ENCODE measurements around the gene EEA1.
A peak's percentile ranks its signal among the peaks of the same experiment; 100 is the strongest.
"Not testable (repeated sequence)": the region's sequence is repeated elsewhere in the genome, so short reads cannot be mapped to it uniquely, and the experiment has no call there.

EEA1 gene
- total RNA-seq, result 49.8 to 56.0 reads per million in 2 donors

DNA sequence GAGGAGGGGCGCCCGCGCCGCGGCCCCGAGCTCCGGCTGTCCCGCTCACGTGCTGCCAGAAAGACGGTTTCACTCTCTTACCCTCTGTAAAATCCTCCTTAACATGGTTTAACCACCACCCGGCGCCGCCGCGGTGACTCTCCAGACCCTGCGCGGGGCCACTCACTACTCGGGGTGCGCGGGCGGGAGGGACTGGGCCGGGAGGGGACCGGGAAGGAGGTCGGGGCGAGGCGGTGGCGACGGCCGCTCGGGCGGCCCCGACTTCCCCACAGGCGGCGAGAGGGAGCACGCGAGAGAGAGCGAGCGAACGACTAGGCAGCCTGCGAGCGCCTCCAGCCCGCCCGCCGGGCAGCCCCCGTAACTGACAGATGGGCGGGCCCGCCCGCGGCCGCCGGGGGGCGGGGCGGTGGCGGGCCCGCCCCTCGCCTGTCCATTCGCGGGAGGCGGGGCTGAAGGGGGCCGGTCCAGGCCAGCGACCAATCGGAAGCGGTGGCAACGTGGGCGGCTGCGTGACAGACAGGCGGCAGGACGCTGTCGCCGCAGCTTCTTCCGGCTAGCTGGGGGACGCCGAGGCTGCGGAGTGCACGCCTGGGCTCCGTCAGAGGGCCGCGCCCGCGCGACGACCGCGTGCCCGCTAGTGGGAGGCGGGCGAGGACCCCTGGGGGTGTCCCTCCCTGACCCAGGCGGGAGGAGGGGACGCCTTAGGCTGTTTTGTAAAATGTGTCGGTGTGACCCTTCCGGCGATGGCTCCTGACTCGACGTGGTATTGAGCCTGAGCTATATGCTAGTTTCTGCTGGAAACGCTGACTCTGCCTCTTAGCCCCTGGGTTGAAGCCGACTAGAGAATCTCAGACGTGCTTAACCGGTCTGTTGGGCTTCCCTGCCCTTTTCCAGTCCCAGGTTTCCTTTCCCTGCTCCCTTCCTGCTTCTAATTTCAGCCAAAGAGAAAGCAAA, at the start of gene EEA1:
Gene EEA1, minus strand, starts transcription at position 334 of the 954 bp plus-strand sequence. Its CDS starts 229 bp downstream, at position 105.
- DNase-seq, result peak; percentile 95

DNA sequence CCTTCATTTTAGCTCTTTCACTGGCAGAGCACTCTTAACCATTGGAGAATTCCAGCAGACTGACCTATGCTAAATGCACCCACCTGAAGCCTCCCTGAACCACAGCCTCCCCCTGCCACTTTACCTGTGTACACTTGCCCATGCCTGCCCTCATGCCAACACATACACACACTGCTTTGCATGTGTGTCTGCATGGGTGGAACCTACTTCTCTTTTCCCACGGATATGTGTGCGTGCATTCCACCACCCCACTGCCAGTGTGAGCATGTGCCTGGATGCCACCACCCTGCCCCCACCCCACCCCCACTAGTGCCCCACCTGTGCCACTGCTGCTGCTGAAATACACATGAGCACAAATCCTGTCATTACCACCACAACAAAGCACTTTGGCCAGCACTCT, 49.5 kb upstream of the EEA1 start:
- DNase-seq, result no peak

DNA sequence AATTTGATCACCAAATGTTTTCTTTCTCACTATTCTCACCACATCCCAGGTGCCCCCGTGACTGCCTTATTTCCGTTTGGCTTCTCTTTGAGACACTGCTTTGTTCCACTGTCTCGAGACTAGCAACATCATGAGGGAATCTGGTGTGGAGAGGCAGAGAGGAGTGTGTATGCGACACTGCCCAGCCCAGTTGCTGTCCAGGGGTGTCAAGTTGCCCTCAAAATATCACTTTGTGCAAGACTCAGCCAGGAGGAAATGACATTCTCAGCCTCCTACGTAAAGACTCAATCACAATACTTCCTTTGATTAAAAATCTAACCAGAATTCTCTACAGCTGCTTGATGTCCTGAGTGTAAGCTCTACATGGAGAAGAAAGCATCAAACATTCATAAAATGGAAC, 48.2 kb upstream of the EEA1 start:
- no peak for DNase-seq

DNA sequence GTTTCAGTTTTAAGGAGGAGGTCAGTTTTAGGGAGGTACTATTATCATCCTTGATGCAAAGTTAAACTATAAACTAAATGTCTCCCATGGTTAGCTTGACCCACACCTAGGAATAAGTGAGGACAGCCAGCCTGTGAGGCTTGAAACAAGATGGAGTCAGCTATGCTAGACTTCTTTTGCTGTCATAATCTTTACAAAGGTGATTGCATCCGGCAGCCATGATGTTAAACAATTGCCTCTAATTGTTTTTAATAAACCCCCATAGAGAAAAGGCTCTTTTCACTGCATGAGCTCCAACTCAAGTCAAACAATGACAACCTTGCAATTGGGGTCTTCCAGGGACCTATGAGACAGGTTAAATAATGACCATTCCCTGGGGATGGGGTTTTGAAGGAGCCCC, 45.7 kb upstream of the EEA1 start:
- DNase-seq, result no peak

DNA sequence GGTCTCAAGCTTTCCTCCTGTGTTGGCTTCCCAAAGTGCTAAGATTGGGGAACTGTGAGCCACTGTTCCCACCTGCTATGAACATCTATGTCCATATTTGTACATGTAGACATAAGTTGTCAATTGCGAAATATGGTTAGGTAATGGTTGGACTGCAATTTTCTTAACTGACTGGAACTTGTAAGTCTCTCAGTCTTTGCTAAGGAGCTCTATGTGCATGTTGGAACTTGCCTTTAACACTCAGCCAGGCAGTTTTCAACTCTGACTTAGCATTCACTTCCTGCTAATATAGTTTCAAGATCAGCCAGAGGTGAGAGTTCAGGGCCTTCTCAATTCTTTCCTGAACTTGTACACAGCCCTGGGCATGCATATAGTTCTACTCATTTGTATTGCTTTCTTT, 44.5 kb upstream of the EEA1 start:
- DNase-seq, result no peak

DNA sequence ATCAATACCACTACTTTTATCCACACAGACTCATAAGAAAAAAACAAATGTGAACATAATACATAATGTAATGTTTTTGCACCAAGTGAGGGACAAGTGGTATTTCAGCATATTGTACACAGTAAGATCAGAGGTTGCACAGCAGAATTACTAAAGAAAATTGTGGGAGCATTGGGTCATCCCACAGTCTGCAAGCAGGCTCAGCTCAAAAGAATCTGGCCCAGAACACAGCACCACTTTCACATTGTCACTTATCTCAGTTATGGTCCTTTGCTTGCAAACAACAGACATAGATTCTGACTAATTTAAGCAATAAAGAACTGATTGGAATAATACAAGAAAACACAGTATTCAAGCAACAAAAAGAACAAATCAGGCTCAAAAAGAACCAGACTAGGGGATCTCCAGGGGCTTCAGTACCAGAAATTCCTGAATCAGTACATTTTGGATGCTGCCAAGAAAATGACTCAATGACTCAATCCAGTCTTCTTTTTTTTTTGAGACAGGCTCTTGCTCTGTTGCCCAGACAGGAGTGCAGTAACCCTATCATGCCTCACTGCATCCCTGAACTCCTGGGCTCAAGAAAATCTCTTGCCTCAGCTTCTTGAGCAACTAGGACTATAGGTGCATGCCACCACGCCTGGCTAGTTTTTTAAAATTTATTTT, 42.9 kb upstream of the EEA1 start:
- DNase-seq, result no peak

DNA sequence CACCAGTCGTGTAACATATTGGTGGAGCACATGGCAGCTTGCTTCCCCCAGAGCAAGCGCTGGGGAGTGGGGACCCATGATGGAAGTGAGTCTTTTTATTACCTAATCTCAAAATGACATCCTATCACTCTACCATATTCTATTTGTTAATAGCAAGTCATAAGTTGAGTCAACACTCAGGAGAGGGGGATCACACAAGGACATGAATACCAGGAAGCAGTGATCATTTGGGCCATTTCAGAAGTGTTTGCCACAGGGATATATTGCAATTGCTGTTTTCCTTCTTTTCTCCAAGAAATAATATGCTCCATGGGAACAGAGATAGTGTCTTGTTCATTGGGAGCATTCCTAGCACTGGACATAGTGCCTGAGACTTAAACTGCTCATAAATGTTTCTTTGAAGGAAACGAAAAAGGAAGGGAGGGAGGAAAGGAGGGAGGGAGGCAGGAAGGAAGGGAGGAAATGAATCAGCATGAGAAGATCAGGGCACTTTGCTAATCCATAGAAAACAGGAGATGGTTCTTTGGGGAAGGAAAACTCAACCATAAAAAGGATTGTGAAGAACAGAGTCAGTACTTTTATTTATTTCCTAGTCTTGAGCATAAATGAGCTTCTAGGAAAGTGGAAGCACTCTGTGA, 39.2 kb upstream of the EEA1 start:
- DNase-seq, result no peak

DNA sequence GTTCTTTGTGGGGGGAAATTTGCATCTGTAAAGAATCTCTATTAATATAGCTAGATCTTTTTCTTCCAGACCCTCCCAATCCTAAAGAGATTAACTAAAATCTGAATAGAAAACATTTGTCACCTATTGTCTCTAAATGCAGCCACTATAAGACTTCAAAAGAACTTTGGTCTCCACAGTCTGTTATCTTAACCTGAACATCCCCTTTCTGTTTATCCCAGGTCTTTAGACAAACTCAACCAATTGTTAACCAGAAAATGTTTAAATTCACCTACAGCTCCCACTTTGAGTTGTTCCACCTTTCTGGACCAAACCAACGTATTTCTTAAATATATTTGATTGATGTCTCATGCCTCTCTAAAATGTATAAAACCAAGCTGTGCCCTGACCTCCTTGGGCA, 35.3 kb upstream of the EEA1 start:
- not testable (repeated sequence) for DNase-seq

DNA sequence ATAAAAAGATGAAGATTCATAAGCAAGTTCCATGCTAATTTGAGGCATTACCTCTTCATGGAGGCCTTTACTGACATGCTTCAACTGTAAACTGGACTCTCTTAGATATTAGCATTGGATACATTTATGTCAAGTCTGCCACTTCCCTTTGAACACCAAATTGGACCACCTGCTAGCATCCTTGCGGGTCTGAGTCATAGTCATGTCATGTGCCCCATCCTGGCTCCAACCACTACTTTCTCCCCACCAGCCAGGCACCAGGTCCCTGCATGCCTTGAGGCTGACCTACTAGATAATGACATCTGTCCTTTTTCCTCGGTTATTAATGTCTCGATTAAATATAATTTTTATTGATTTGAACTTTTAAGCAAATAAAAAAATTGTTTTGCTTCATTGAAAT, 32.9 kb upstream of the EEA1 start:
- no peak for DNase-seq

DNA sequence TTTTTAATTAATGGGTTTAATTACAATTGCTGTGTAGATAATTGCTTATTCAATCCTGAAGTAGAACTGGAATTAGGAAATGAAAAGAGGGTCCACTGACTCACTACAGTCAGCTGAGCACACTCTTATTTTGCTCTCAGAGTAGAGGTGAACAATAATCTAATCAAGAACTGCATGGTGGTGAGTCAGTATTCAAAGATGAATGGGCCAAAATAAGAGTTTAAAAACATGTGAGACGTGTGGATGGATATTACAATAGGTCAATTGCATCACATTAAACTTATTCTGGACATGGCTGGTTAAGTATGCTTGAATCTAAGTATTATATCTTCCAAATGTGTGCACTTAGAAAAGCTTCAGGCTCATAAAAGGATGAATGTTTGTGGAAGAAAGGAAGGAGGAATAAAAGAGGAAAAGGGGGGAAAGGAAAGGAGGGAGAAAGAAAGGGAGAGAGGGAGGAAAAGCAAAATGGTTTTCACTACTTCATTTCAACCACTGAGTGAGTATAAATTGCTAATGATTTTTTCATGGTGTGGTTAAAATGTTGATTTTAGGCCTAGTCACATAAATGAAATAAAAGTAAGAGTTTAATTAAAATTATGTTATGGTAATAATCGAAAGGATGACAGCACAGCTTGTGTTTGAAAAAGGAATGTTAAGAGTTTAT, 27.0 kb upstream of the EEA1 start:
- no peak for DNase-seq

DNA sequence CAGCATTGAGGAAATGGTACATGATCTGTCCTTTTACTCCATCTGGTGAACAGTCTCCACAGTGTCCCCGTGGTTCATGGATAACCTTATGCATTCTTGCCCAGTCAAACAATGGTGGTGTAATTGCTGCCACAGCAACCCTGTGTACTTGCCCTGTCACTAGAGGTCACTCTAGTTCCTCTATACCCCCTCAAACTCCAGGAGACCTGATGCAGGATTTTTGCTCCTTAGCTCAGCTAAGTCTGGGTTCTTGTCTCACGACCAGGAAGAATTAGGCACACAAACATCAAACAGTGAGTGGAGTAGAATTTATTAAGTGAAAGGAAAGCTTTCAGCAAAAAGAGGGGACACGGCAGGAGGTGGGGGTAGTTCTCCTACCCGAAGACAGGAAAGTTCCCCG, 24.7 kb upstream of the EEA1 start:
- DNase-seq, result no peak

DNA sequence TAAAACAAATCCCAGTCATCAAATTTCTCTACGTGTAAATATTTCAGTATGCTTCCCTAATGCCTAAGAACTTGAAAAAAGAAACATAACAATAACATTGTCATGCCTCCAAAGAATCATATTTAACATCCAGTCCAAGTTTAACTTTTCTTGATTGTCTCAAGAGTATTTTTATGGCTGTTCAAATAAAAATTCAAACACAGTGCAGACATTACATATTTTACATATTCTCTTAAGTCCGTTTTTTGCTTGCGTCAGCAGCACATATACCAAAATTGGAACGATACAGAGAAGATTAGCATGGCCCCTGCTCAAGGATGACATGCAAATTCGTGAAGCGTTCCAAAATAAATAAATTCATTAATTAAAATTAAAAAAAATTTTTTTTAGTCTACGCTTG, 23.3 kb upstream of the EEA1 start:
- no peak for DNase-seq

DNA sequence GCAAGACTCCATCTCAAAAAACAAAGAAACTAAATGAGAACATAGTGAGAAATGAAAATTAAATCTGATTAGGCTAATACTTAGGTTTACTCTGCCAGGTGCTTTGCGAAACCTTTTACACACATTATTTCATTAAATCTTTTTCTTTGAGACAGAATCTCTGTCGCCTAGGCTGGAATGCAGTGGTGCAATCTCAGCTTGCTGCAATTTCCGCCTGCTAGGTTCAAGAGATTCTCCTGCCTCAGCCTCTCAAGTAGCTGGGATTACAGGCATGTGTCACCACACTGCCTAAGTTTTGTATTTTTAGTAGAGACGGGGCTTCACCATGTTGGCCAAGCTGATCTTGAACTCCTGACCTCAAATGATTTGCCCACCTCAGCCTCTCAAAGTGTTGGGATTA, 21.9 kb upstream of the EEA1 start:
- DNase-seq, result no peak

DNA sequence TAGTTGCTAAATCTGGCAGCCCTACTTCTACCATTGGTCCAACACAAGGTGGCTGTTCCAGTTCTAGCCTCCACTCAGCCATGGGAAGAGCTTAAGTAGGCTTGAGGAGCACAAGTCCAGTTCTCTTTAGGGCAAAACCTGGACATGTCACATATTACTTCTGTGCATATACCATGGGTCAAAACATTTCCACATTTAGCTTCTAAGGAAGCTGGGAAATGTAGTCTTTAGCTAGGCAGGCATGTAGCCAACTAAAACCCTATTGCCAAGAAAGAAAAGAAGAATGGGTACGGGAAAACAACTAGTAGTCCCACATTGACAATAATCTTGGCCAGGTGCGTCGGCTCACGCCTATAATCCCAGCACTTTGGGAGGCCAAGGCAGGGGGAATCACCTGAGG, 20.9 kb upstream of the EEA1 start:
- no peak for DNase-seq

DNA sequence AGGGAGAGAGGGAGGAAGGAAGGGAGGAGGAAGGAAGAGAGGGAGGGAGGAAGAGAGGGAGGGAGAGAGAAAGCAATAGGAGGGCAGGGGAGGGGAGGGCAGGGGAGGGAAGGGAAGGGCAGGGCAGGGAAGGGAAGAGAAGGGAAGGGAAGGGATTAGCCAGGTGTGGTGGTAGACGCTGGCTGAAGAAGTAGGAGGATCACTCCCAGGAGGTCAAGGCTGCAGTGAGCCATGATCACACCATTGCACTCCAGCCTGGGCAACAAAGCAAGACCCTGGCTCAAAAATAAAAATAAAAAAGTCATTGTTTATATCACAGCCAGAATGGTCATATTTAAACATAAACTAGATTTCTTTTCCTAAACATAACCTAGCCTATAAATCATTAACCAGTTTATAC, 20.4 kb upstream of the EEA1 start:
- no peak for DNase-seq

DNA sequence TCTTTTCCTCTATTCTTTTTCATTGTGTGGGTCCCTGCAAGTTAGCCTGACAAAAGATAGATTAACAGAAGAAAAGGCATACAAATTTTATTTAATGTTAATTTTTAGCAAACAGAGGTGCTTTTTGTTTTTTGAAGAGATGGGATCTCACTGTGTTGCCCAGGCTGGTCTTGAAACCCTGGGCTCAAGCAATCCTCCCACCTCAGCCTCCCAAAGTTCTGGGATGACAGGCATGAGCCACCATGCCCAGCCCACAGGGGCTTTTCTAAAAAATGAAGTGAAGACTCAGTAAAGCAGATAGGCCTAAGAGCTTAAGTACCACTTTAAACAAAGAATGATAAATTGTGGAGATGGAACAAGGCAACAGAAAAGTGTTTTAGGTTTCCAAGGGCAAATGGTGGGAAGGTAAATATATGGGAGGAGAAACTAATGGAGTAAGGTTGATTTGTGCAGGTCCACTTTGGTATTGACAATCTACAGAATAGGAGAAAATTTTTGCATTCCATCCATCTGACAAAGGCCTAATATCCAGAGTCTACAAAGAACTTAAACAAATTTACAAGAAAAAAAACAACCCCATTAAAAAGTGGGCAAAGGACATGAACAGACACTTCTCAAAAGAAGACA, 18.6 kb upstream of the EEA1 start:
- no peak for DNase-seq

DNA sequence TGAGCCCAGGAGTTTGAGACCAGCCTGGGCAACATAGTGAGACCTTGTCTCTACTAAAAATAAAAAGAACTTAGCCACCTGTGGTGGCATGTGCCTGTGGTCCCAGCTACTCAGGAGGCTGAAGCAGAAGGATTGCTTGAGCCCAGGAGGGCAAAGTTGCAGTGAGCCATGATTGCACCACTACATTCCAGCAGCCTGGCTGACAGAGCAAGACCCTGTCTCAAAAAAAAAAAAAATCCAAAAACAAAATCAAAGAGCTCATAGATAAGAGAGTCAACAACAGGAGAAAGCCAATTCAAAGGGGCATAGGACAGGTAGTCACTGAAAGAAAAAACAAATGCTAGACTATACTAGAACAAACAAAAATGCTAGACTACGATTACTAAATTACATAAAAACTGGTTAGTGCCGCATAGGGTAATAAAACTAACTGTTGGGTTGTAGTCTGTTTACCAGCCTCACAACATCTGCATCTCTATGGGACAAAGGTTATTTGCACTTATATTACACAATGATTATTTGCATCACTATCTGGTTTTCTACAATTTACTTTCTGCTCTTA, 16.6 kb upstream of the EEA1 start:
- no peak for DNase-seq

DNA sequence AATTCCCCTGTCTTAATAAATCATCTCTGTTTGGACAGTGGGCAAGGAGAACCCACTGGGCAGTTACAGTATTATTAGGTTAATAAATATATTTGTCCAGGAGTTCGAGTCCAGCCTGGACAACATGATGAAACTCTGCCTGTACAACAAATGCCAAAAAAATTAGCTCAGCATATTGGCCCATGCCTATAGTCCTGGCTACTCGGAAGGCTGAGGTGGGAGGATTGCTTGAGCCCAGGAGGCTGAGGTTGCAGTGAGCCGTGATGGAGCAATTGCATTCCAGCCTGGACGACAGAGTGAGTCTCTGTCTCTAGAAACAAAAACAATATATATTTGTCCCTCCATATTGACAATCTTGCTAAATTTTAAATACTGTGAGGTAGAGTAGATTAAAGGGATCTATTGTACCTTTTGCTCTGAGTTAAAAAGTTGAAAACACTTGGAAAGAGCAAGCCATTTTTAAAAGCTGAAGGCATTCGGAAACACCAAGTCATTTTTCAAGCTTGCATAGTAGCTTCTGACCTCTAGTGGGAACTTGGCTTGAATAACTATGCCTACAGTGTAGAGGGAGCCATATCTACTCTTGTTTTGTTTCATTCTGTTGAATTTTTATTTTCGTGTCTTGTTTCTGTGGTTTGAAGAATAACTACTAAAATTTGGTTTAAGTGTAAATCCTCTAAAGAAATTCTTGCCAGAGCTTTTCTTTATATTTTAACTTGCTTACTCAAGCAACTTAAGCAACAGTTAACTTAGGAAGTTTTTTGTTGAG, 14.6 kb upstream of the EEA1 start:
- DNase-seq, result no peak

DNA sequence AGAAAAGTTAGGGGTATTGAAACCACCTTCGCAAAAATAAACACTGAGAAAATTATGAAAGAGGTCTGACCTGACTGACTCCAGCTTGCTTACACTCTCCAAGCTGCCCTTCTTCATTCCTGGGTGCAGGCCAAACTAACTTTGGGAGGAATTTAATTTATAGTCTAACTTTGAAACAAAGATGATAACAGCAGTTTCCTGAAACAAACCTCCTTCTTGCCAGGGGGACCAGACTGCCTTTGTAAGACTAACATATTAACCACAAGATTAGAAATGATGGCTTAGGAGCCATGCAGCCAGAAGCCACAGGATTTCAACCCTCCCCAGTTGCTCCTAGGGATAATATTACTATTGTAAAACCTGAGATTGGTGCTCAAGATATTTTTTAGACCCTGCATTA, 13.8 kb upstream of the EEA1 start:
- DNase-seq, result no peak

DNA sequence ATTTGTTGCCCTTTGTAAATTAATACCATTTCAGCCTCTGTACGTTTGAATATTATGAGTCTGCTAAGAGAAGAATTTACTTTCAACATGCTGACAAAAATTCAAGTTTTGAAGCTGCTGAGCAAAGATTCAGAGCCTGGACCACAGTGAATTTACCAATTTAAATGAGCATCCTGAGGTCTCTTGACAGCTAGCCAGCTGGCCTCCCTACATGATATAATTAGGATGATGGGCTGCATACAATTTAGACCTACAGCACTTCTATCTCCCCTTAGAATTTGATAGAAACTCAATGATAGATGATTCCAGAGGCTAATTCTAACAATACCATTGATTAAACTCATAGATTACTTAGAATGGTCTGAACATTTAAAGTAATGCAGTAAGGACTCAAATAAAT, 10.0 kb upstream of the EEA1 start:
- no peak for DNase-seq

DNA sequence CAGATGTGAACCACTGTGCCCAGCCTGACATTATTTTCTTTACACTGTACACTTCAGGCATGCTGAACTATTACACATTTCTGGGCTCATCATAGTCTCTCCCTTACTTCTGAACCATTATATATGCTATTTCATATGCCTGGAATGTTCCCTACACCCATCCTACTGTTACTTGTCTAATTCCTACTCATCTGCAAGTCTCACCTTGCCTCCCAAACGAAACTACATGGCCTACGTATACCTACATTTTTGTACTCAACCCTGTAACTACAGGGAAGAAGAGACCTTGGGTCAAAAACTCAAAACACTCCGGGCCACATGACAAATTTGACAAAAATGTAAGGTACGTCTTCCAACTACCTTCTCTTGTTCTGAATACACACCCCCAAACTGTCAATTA, 9.5 kb upstream of the EEA1 start:
- DNase-seq, result no peak

DNA sequence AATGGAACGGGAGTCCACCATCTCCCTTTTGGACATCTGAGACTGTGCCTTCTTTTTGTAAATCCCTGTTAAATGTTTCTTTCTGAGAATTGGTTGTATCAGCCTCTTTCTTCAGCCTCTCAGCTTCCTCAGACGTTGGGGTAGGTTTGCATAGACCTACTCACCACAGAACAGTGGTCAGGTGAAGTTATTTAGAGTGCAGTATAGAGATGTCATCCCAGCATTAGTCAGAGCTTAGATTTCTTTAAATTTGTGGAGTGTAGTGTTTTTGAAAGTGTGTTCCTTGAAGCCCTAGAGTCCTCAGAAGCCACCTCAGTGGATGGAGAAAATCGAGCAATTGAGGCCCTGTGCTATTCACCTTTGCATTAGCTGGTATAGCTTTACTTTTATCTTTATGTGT, 8.9 kb upstream of the EEA1 start:
- no peak for DNase-seq
